ENCODE data around the gene CEBPG. TPM values are rescaled to one million over a fixed set of nuclear protein-coding genes. Genes with fewer than 3 reads are reported as not detected.

Gene CEBPG
- total RNA-seq, 1 donor from 2014 or later: 34.3 TPM

GRCh38 chr19:33394723-33395560, 21.4 kb downstream of the CEBPG start:
- peak; percentile 23 to 31 for DNase-seq (ENCODE audit: low read depth in 2 of 2)

GRCh38 chr19:33395561-33396550, 22.3 kb downstream of the CEBPG start:
- DNase-seq (ENCODE audit: low read depth in 2 of 2): peak in 1 of 2 donors; percentile 28

- DNase-seq (ENCODE audit: low read depth in 2 of 2): peak in 1 of 2 donors; percentile 40
Observed at GRCh38 chr19:33396701-33397535, 23.4 kb downstream of the CEBPG start.

- DNase-seq (ENCODE audit: low read depth in 2 of 2): peak in 1 of 2 donors; percentile 19
Observed at GRCh38 chr19:33397536-33398360, 24.2 kb downstream of the CEBPG start.

GRCh38 chr19:33398361-33399060, 25.0 kb downstream of the CEBPG start:
- DNase-seq (ENCODE audit: low read depth in 2 of 2): no peak

GRCh38 chr19:33399081-33399744, 25.7 kb downstream of the CEBPG start:
- no peak for DNase-seq (ENCODE audit: low read depth in 2 of 2)

- DNase-seq (ENCODE audit: low read depth in 2 of 2): no peak
Observed at GRCh38 chr19:33399745-33400681, 26.5 kb downstream of the CEBPG start.

GRCh38 chr19:33400856-33401682, 27.6 kb downstream of the CEBPG start:
- no peak for DNase-seq (ENCODE audit: low read depth in 2 of 2)

GRCh38 chr19:33401683-33402420, 28.3 kb downstream of the CEBPG start:
- no peak for DNase-seq (ENCODE audit: low read depth in 2 of 2)

- no peak for DNase-seq (ENCODE audit: low read depth in 2 of 2)
Observed at GRCh38 chr19:33402421-33403220, 29.1 kb downstream of the CEBPG start.

- DNase-seq (ENCODE audit: low read depth in 2 of 2): no peak
Observed at GRCh38 chr19:33403221-33403972, 29.9 kb downstream of the CEBPG start.

- no peak for DNase-seq (ENCODE audit: low read depth in 2 of 2)
Observed at GRCh38 chr19:33403973-33404304, 30.4 kb downstream of the CEBPG start.

GRCh38 chr19:33404506-33405253, 31.2 kb downstream of the CEBPG start:
- no peak for DNase-seq (ENCODE audit: low read depth in 2 of 2)

- no peak for DNase-seq (ENCODE audit: low read depth in 2 of 2)
Observed at GRCh38 chr19:33405254-33405552, 31.7 kb downstream of the CEBPG start.

Data from lung microvascular endothelial cell (primary cell).